GM18508 (cell line): ENCODE results near the gene DCLK2.
"Not testable (repeated sequence)": the region's sequence is repeated elsewhere in the genome, so short reads cannot be mapped to it uniquely, and the experiment has no call there.

Source experiments
- ATAC-seq: cut with Tn5 transposase; IDR thresholded peaks from one replicate; pipeline ENCODE4 v1.9.1; 2021; ENCODE audit warnings: moderate number of reproducible peaks; ENCODE audit not compliant: insufficient read depth, unreplicated experiment

DCLK2 gene

GRCh38 chr4:150145090-150145945 lies 67.1 kb downstream of the DCLK2 start:
- ATAC-seq, result no peak

GRCh38 chr4:150145946-150146340 lies 67.7 kb downstream of the DCLK2 start:
- ATAC-seq, result no peak

GRCh38 chr4:150149381-150149780 lies 71.1 kb downstream of the DCLK2 start:
- ATAC-seq, result no peak

GRCh38 chr4:150150629-150151062 lies 72.4 kb downstream of the DCLK2 start:
- no peak for ATAC-seq

- no peak for ATAC-seq
Measured at GRCh38 chr4:150152766-150153165, 74.5 kb downstream of the DCLK2 start.

- ATAC-seq, result no peak
Measured at GRCh38 chr4:150155391-150155790, 77.1 kb downstream of the DCLK2 start.

GRCh38 chr4:150156543-150156942 lies 78.3 kb downstream of the DCLK2 start:
- ATAC-seq, result no peak

- no peak for ATAC-seq
Measured at GRCh38 chr4:150158041-150158440, 79.8 kb downstream of the DCLK2 start.

- ATAC-seq, result no peak
Measured at GRCh38 chr4:150160473-150160872, 82.2 kb downstream of the DCLK2 start.

GRCh38 chr4:150161109-150161508 lies 82.9 kb downstream of the DCLK2 start:
- ATAC-seq, result no peak

- not testable (repeated sequence) for ATAC-seq
Measured at GRCh38 chr4:150162020-150162419, 83.8 kb downstream of the DCLK2 start.

GRCh38 chr4:150164055-150164454 lies 85.8 kb downstream of the DCLK2 start:
- ATAC-seq, result no peak

- no peak for ATAC-seq
Measured at GRCh38 chr4:150164956-150165629, 86.8 kb downstream of the DCLK2 start.

- no peak for ATAC-seq
Measured at GRCh38 chr4:150167054-150167453, 88.8 kb downstream of the DCLK2 start.

GRCh38 chr4:150173432-150173861 lies 95.2 kb downstream of the DCLK2 start:
- no peak for ATAC-seq

GRCh38 chr4:150173982-150174398 lies 95.7 kb downstream of the DCLK2 start:
- ATAC-seq, result no peak

- no peak for ATAC-seq
Measured at GRCh38 chr4:150176547-150176946, 98.3 kb downstream of the DCLK2 start.

- no peak for ATAC-seq
Measured at GRCh38 chr4:150178161-150178560, 99.9 kb downstream of the DCLK2 start.

GRCh38 chr4:150181536-150181935 lies 103.3 kb downstream of the DCLK2 start:
- no peak for ATAC-seq

GRCh38 chr4:150182794-150183193 lies 104.5 kb downstream of the DCLK2 start:
- ATAC-seq, result no peak

- not testable (repeated sequence) for ATAC-seq
Measured at GRCh38 chr4:150185033-150185432, 106.8 kb downstream of the DCLK2 start.
